ENCODE data around the gene TIMM44. TPM values are rescaled to one million over a fixed set of nuclear protein-coding genes. Genes with fewer than 3 reads are reported as not detected.

Gene TIMM44
- total and polyA plus RNA-seq, 2 donors (not counting 3 experiments of a cell fraction or from before 2014, with no cell fraction given), result 61.5 to 64.3 TPM

DNA sequence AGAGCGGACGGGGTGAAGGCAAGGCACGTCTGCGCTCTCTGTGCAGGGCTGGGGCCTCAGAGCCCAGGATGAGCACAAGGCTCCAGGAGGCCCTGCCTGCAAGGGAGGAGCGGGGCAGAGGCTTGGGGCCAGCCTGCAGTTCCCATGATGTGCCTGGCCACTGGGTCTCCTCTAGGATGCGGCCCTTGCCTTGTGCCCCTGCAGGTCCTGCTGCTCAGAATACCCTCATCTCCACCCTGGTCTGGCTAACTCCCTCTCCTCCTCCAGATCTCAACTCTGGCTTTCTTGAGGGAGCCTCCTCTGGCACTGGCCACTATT lies 34.2 kb upstream of the TIMM44 start:
- intact Hi-C loops (cut with micrococcal nuclease), result no loop called here
- dilution Hi-C loops (cut with MboI; ENCODE audit: extremely low pct_ligation_motif_present, low sequenced_read_pairs), result no loop called here
- Histone ChIP-seq H3K9ac (replicated peaks; ENCODE audit: extremely low read depth, insufficient read depth, low read length) (no peak overlapping the region), H3K27me3 (ENCODE audit: control insufficient read depth in 2 of 2, insufficient read depth in 2 of 2, low read length in 2 of 2) (no peaks in the 10 kb centered on the region), H3K4me1 (ENCODE audit: control insufficient read depth, extremely low read depth, insufficient read depth, low read length) (no peaks in the 10 kb centered on the region), H3K9me1 (replicated peaks; ENCODE audit: control insufficient read depth, extremely low read depth, insufficient read depth, low read length) (no peaks in the 10 kb centered on the region), H2AFZ (ENCODE audit: low read depth, low read length) (no peak overlapping the region), H3K79me2 (ENCODE audit: control insufficient read depth, insufficient read depth, low read length) (peaks cover 8% of the 10 kb centered on the region), H3K4me2 (ENCODE audit: insufficient read depth, low read length) (no peak overlapping the region), H3K27ac (ENCODE audit: insufficient read depth, low read depth, low read length) (no peak overlapping the region), H3K36me3 (ENCODE audit: control insufficient read depth in 2 of 2, extremely low read depth in 1 of 2, insufficient read depth in 2 of 2, low read length in 2 of 2) (peaks cover 10 to 71% of the 10 kb centered on the region in 2 experiments), H4K20me1 (replicated peaks; ENCODE audit: control insufficient read depth, extremely low read depth, insufficient read depth, low read length) (no peaks in the 10 kb centered on the region), H3K4me3 (replicated peaks in 1 of 3; ENCODE audit: insufficient read depth in 1 of 3, low read depth in 1 of 3, low read length in 3 of 3) (no peak overlapping the region), H3K9me3 (replicated peaks; ENCODE audit: control insufficient read depth, insufficient read depth, low read length) (no peaks in the 10 kb centered on the region)
- TF ChIP-seq POLR2A (IDR thresholded peaks at IDR 0.05; ENCODE audit: low read depth, low read length), result no peak
- no peak for TF ChIP-seq FOS (IDR thresholded peaks at IDR 0.05; ENCODE audit: borderline replicate concordance, insufficient read depth, low read length)
- TF ChIP-seq, protein P1, sequence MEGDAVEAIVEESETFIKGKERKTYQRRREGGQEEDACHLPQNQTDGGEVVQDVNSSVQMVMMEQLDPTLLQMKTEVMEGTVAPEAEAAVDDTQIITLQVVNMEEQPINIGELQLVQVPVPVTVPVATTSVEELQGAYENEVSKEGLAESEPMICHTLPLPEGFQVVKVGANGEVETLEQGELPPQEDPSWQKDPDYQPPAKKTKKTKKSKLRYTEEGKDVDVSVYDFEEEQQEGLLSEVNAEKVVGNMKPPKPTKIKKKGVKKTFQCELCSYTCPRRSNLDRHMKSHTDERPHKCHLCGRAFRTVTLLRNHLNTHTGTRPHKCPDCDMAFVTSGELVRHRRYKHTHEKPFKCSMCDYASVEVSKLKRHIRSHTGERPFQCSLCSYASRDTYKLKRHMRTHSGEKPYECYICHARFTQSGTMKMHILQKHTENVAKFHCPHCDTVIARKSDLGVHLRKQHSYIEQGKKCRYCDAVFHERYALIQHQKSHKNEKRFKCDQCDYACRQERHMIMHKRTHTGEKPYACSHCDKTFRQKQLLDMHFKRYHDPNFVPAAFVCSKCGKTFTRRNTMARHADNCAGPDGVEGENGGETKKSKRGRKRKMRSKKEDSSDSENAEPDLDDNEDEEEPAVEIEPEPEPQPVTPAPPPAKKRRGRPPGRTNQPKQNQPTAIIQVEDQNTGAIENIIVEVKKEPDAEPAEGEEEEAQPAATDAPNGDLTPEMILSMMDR (IDR thresholded peaks at IDR 0.05; ENCODE audit: extremely low read depth in 1 of 2, insufficient read depth in 1 of 2, low read depth in 1 of 2, low read length in 2 of 2), result no peak
- TF ChIP-seq POLR2AphosphoS5 (IDR thresholded peaks at IDR 0.05; ENCODE audit: insufficient read depth, low read depth, low read length), result no peak
- BruUV-seq (replicated peaks), result no TSS peak
- ChIA-PET POLR2A (no interaction called here), CTCF (no interaction called here)
- DNase-seq (ENCODE audit: low read depth, low spot score), result no peak
- no peak for FAIRE-seq

GRCh38 chr19:7977021-7977722 lies 33.7 kb upstream of the TIMM44 start:
- POLR2A ChIA-PET, result interaction anchor here (0.7 kb wide), 1 partner anchor 880 kb away, joined by 4 read pairs; no protein-coding TSS in a partner anchor
- no peak overlapping the region for H3K27ac ChIP-seq (ENCODE audit: insufficient read depth, low read depth, low read length)
- DNase-seq (ENCODE audit: low read depth, low spot score) (no peak), FAIRE-seq (no peak)
- dilution Hi-C loops (cut with MboI; ENCODE audit: extremely low pct_ligation_motif_present, low sequenced_read_pairs), result no loop called here
- no TSS peak for BruUV-seq (replicated peaks)
- no peak overlapping the region for H3K4me3 ChIP-seq (replicated peaks in 1 of 3; ENCODE audit: insufficient read depth in 1 of 3, low read depth in 1 of 3, low read length in 3 of 3)
- no peak overlapping the region for H3K4me2 ChIP-seq (ENCODE audit: insufficient read depth, low read length)
- no peak overlapping the region for H2AFZ ChIP-seq (ENCODE audit: low read depth, low read length)
- H3K4me1 ChIP-seq (ENCODE audit: control insufficient read depth, extremely low read depth, insufficient read depth, low read length), result no peaks in the 10 kb centered on the region
- peaks cover 10 to 66% of the 10 kb centered on the region in 2 experiments for H3K36me3 ChIP-seq (ENCODE audit: control insufficient read depth in 2 of 2, extremely low read depth in 1 of 2, insufficient read depth in 2 of 2, low read length in 2 of 2)
- TF ChIP-seq EZH2 (IDR thresholded peaks at IDR 0.05; ENCODE audit: borderline replicate concordance, low read depth, low read length, severe bottlenecking), result no peak
- no peak for TF ChIP-seq JUN (IDR thresholded peaks at IDR 0.05; ENCODE audit: borderline replicate concordance, insufficient read depth, insufficient read length, low read depth)
- TF ChIP-seq POLR2AphosphoS5 (IDR thresholded peaks at IDR 0.05; ENCODE audit: insufficient read depth, low read depth, low read length), result no peak
- TF ChIP-seq, protein P2, sequence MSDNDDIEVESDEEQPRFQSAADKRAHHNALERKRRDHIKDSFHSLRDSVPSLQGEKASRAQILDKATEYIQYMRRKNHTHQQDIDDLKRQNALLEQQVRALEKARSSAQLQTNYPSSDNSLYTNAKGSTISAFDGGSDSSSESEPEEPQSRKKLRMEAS (IDR thresholded peaks at IDR 0.05; ENCODE audit: insufficient read depth, insufficient read length), result no peak
- no peak for TF ChIP-seq GATA2 (IDR thresholded peaks at IDR 0.05; ENCODE audit: insufficient read depth, insufficient read length, low read depth, low read length)
- TF ChIP-seq, protein P1 (IDR thresholded peaks at IDR 0.05; ENCODE audit: extremely low read depth in 1 of 2, insufficient read depth in 1 of 2, low read depth in 1 of 2, low read length in 2 of 2), result no peak
- no peak for TF ChIP-seq POLR2A (IDR thresholded peaks at IDR 0.05; ENCODE audit: low read depth, low read length)
- TF ChIP-seq FOS (IDR thresholded peaks at IDR 0.05; ENCODE audit: borderline replicate concordance, insufficient read depth, low read length), result no peak
- TF ChIP-seq MYC (IDR thresholded peaks at IDR 0.05; ENCODE audit: low read depth, low read length), result no peak
- no peak overlapping the region for H3K9ac ChIP-seq (replicated peaks; ENCODE audit: extremely low read depth, insufficient read depth, low read length)
- CTCF ChIA-PET, result no interaction called here
- no peaks in the 10 kb centered on the region for H4K20me1 ChIP-seq (replicated peaks; ENCODE audit: control insufficient read depth, extremely low read depth, insufficient read depth, low read length)
- H3K9me1 ChIP-seq (replicated peaks; ENCODE audit: control insufficient read depth, extremely low read depth, insufficient read depth, low read length), result no peaks in the 10 kb centered on the region
- no peaks in the 10 kb centered on the region for H3K9me3 ChIP-seq (replicated peaks; ENCODE audit: control insufficient read depth, insufficient read depth, low read length)
- H3K27me3 ChIP-seq (ENCODE audit: control insufficient read depth in 2 of 2, insufficient read depth in 2 of 2, low read length in 2 of 2), result no peaks in the 10 kb centered on the region
- intact Hi-C loops (cut with micrococcal nuclease), result no loop called here
- H3K79me2 ChIP-seq (ENCODE audit: control insufficient read depth, insufficient read depth, low read length), result peaks cover 7% of the 10 kb centered on the region
